GM12873 (cell line): ENCODE results near the gene GNAI1.

Experiments used
- CTCF ChIP-seq: IDR thresholded peaks from 2 replicates; pipeline ENCODE4 v1.5.1; 2012; ENCODE audit warnings: low read depth, mild to moderate bottlenecking, moderate library complexity, low read length, control low read depth; ENCODE audit not compliant: insufficient read depth; ENCODE audit errors: missing control alignments

The GNAI1 gene

GRCh38 chr7:80114159-80114558 is 20.5 kb upstream of the GNAI1 start:
- TF ChIP-seq CTCF, result no peak

GRCh38 chr7:80124526-80125264 is 9.9 kb upstream of the GNAI1 start:
- TF ChIP-seq CTCF, result no peak

GRCh38 chr7:80127412-80128160 is 7.0 kb upstream of the GNAI1 start:
- TF ChIP-seq CTCF, result no peak

- TF ChIP-seq CTCF, result no peak
Observed at GRCh38 chr7:80128918-80129317, 5.7 kb upstream of the GNAI1 start.

- no peak for TF ChIP-seq CTCF
Observed at GRCh38 chr7:80129785-80130184, 4.8 kb upstream of the GNAI1 start.

- no peak for TF ChIP-seq CTCF
Observed at GRCh38 chr7:80131675-80132435, 2.8 kb upstream of the GNAI1 start.

- TF ChIP-seq CTCF, result no peak
Observed at GRCh38 chr7:80132594-80132993, 2.0 kb upstream of the GNAI1 start.
